ENCODE measurements around the gene VDR. TPM values are rescaled to one million over a fixed set of nuclear protein-coding genes. Genes with fewer than 3 reads are reported as not detected.

The VDR gene
- polyA plus RNA-seq, 3 donors, result 6.0 to 14.8 (median 12.8) TPM

DNA sequence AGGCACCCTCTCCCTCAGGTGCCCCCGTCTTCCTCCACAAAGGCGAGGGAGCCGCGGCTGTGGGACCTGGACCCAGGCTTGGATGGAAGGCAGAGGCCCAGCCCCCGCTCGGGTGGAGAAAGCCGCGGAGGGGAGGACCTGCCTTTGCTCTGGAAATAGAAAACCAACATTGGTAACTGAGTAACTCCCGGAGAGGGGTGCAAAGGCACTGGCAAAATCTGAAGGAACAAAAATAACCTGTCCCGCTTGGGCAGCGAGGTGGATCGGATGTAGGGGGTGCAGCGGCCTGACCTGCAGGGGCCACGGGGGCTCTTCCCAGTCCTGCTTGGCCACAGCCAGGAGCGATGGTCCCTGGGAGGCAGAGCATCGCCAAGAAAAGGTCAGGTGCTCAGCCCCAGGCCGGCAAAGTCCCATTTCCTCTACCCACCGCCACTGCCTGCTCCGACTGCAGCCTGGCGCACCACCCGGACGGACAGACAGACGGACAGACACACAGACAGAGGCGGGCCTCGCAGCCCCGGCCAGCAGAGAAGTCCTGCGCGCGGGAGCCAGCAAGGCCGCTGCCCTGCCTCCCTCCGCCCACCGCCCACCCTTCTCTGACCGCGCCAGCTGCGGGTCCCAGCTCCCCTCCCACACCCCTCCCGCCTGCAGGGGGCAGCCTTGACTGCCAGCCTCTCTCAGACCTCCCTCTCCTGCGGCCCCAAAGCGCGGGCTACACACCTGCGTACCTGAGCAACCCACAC, 37.2 kb upstream of the VDR start:
- no peaks in the 10 kb centered on the region for H3K36me3 ChIP-seq (replicated peaks in 1 of 2; ENCODE audit: control insufficient read depth in 1 of 2, insufficient read depth in 2 of 2, low read length in 2 of 2)
- H3K4me1 Mint-ChIP-seq, result peaks cover 14% of the 10 kb centered on the region
- peaks cover 0 to 14% of the 10 kb centered on the region in 2 donors for H3K27me3 ChIP-seq (ENCODE audit: control insufficient read depth in 2 of 2, insufficient read depth in 2 of 2, low read length in 2 of 2)
- peaks cover 9% of the 10 kb centered on the region in 2 donors for H3K4me1 ChIP-seq (ENCODE audit: control insufficient read depth in 1 of 2, insufficient read depth in 2 of 2, low read length in 2 of 2)
- H3K36me3 Mint-ChIP-seq, result no peaks in the 10 kb centered on the region
- no peak overlapping the region for H3K9ac ChIP-seq (ENCODE audit: insufficient read depth, low read length, poor library complexity, severe bottlenecking)
- no peak overlapping the region for H3K27ac Mint-ChIP-seq
- intact Hi-C loops (cut with micrococcal nuclease), result loop anchor here in 1 of 2 donors (10.0 kb wide), 1 partner anchor 227 kb away; no protein-coding TSS in a partner anchor
- H3K4me2 ChIP-seq (replicated peaks; ENCODE audit: extremely low read depth, low read length, poor library complexity, severe bottlenecking), result no peak overlapping the region
- no peaks in the 10 kb centered on the region for H3K9me3 ChIP-seq (replicated peaks in 1 of 2; ENCODE audit: control insufficient read depth in 1 of 2, insufficient read depth in 1 of 2, low read length in 2 of 2)
- H4K20me1 ChIP-seq (ENCODE audit: insufficient read depth, low read length), result no peaks in the 10 kb centered on the region
- peak overlapping the region in 1 of 2 donors; percentile 42 for H3K4me3 Mint-ChIP-seq
- H3K27ac ChIP-seq (ENCODE audit: low read depth in 1 of 2, low read length in 2 of 2), result no peak overlapping the region
- 35% methylated on average over 29 of the region's 40 CpGs for WGBS (ENCODE audit: insufficient coverage)
- TF ChIP-seq, protein P1, sequence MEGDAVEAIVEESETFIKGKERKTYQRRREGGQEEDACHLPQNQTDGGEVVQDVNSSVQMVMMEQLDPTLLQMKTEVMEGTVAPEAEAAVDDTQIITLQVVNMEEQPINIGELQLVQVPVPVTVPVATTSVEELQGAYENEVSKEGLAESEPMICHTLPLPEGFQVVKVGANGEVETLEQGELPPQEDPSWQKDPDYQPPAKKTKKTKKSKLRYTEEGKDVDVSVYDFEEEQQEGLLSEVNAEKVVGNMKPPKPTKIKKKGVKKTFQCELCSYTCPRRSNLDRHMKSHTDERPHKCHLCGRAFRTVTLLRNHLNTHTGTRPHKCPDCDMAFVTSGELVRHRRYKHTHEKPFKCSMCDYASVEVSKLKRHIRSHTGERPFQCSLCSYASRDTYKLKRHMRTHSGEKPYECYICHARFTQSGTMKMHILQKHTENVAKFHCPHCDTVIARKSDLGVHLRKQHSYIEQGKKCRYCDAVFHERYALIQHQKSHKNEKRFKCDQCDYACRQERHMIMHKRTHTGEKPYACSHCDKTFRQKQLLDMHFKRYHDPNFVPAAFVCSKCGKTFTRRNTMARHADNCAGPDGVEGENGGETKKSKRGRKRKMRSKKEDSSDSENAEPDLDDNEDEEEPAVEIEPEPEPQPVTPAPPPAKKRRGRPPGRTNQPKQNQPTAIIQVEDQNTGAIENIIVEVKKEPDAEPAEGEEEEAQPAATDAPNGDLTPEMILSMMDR (IDR thresholded peaks at IDR 0.05), result peak; percentile 44
- no peaks in the 10 kb centered on the region for H3K9me3 Mint-ChIP-seq
- H3K27me3 Mint-ChIP-seq (ENCODE audit: low read depth in 3 of 3), result peaks cover 20 to 25% (median 21%) of the 10 kb centered on the region in 3 donors
- no peak for DNase-seq
- H2AFZ ChIP-seq (ENCODE audit: insufficient read depth, low read depth, low read length, poor library complexity, severe bottlenecking), result no peak overlapping the region
- no peaks in the 10 kb centered on the region for H3K79me2 ChIP-seq (ENCODE audit: insufficient read depth, low read length)
- no peak overlapping the region for H3K4me3 ChIP-seq (replicated peaks in 1 of 3; ENCODE audit: low read depth in 2 of 3, low read length in 3 of 3)

DNA sequence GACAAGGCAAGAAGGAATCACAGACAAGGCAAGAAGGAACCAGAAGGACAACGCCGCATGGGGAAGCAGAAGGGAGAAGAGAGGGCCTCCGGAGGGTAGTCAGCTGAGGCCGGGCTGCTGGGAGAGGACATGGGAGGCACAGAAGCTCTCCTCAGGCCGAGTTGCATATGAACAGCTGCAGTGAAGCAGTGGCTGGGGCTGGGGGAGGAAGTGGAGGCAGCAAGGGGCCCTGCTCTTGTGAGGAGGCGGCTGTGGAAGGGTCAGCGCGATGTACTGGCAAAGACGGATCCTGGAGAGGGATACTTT, 36.6 kb upstream of the VDR start:
- Histone ChIP-seq H3K9me3 (replicated peaks in 1 of 2; ENCODE audit: control insufficient read depth in 1 of 2, insufficient read depth in 1 of 2, low read length in 2 of 2) (no peaks in the 10 kb centered on the region), H4K20me1 (ENCODE audit: insufficient read depth, low read length) (no peaks in the 10 kb centered on the region), H2AFZ (ENCODE audit: insufficient read depth, low read depth, low read length, poor library complexity, severe bottlenecking) (no peak overlapping the region), H3K79me2 (ENCODE audit: insufficient read depth, low read length) (no peaks in the 10 kb centered on the region), H3K36me3 (replicated peaks in 1 of 2; ENCODE audit: control insufficient read depth in 1 of 2, insufficient read depth in 2 of 2, low read length in 2 of 2) (no peaks in the 10 kb centered on the region), H3K4me2 (replicated peaks; ENCODE audit: extremely low read depth, low read length, poor library complexity, severe bottlenecking) (no peak overlapping the region), H3K27ac (ENCODE audit: low read depth in 1 of 2, low read length in 2 of 2) (no peak overlapping the region), H3K4me1 (ENCODE audit: control insufficient read depth in 1 of 2, insufficient read depth in 2 of 2, low read length in 2 of 2) (peaks cover 2 to 3% of the 10 kb centered on the region in 2 donors), H3K4me3 (replicated peaks in 1 of 3; ENCODE audit: low read depth in 2 of 3, low read length in 3 of 3) (no peak overlapping the region), H3K27me3 (ENCODE audit: control insufficient read depth in 2 of 2, insufficient read depth in 2 of 2, low read length in 2 of 2) (peaks cover 0 to 14% of the 10 kb centered on the region in 2 donors), H3K9ac (ENCODE audit: insufficient read depth, low read length, poor library complexity, severe bottlenecking) (no peak overlapping the region)
- Mint-ChIP-seq H3K4me3 (no peak overlapping the region), H3K4me1 (peaks cover 8% of the 10 kb centered on the region), H3K27me3 (ENCODE audit: low read depth in 3 of 3) (peaks cover 20 to 25% (median 21%) of the 10 kb centered on the region in 3 donors), H3K36me3 (no peaks in the 10 kb centered on the region), H3K9me3 (no peaks in the 10 kb centered on the region), H3K27ac (no peak overlapping the region)
- intact Hi-C loops (cut with micrococcal nuclease), result loop anchor here in 1 of 2 donors (10.0 kb wide), 1 partner anchor 227 kb away; no protein-coding TSS in a partner anchor
- no peak for DNase-seq
- WGBS (ENCODE audit: insufficient coverage), result 38% methylated on average over 8 of the region's 9 CpGs
- TF ChIP-seq, protein P1 (IDR thresholded peaks at IDR 0.05), result no peak
